ENCODE results near the gene SIPA1L3.
"Not testable (repeated sequence)": the region's sequence is repeated elsewhere in the genome, so short reads cannot be mapped to it uniquely, and the experiment has no call there.

Gene SIPA1L3

DNA sequence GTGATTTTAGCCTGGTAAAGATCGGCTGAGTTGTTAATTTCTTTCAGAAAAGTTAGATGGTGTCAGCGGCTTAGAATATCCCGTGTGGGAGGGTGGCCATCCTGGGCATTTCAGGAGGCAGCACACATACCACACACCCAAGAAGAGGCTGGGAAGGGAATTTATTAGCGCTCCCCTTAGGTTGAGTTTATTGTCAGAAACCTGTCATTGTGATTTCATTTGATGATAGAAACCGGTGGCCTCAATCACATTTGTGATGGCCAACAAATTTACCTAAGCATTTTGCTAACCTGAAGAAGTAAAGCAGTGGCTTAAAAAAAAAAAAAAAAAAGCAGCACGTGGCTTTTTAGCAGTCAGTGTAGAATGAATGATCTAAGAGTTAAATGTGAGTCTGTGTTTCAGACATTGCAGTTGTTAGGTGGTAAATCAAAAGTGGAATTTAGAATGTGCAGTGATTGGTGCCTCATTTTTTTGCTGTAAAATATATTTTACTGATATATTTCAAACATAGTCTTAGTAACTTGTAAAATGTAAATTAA, 2.7 kb downstream of the SIPA1L3 start:
- DNase-seq, result no peak

DNA sequence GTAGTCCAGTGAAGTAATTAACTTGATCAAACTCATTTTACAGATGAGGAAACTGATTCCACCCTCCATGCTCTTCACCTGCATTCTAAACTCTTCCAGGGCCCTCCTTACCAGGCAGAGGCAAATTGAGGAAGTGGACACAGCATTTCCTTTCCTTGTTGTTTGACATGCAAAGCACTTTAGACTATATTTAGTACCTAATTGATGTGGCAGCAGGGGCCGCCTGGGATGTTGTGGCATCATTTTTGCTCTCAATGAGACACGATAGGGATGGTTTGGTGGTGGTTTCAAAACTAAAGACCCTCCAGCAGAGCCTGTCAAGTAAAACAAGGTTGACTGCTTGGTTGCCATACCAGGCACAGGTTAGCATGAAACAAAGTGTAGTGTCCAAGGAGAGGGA, 7.9 kb downstream of the SIPA1L3 start:
- DNase-seq, result no peak

DNA sequence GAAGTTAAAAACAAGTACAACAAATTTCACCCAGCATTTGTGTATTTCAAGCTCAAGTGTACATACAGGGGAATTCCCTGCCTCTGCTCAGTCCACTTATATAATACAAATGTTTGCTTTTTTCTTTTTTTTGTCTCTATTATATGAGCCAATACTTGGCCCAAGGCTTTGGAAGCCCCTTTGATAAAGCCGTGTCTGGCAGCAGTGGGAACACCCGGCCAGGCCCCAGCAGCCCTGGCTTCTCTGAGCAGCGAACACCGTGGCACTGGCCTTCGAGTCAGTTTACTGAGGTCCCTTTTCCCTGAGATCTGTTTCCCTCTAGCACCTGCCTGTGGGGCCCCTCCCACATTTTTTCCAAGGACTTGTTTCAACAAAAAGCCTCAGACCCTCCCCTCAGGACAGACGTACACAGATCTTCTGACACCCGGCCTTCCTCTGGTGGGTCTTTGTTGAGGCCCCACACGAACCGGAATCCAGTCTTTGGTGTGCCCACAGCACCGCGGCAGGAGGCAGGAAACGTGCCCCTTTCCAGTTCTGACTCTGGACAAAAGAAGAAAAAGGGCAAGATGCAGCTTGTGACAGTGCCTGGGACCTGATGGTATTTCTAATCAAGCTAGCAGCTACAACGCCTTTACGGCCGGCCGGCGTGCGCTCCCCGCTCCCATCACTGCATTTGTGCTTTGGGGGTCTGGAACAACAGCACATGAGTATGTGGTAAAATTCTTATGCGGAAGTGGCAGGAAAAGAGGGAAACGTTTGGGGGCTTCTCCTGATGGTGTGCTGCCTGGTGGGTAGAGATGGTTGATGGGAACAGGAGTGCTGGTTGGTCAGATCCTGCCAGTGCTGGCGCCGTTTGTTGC, 13.8 kb downstream of the SIPA1L3 start:
- no peak for DNase-seq

DNA sequence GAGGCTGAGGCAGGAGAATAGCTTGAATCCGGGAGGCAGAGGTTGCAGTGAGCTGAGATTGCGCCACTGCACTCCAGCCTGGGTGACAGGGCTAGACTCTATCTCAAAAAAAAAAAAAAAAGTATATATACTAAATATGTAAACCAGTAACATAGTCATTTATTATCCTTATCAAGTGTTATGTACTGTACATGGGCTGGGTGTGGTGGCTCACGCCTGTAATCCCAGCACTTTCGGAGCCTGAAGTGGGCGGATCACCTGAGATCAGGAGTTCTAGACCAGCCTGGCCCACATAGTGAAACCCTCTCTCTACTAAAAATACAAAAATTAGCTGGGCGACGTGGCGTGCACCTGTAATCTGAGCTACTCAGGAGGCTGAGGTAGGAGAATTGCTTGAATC, 17.6 kb downstream of the SIPA1L3 start:
- not testable (repeated sequence) for DNase-seq

DNA sequence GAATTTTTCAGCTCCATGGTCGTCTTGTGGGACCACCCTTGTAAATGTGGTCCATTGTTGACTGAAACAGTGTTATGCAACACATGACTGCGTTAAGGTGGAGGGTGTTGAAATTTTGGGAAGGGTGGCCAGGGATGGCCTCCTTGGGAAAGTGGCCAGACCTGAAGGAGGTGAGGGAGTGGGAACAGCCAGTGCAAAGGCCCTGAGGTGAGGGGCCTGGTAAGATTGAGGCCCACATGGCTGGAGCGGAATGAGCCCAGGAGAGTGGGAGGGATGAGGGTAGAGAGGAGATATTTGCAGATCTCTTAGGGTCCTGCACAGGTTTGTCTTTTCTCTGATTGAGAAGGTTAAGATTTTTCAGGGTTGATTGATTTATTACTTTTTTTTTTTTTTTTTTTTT, 18.2 kb downstream of the SIPA1L3 start:
- DNase-seq, result no peak

DNA sequence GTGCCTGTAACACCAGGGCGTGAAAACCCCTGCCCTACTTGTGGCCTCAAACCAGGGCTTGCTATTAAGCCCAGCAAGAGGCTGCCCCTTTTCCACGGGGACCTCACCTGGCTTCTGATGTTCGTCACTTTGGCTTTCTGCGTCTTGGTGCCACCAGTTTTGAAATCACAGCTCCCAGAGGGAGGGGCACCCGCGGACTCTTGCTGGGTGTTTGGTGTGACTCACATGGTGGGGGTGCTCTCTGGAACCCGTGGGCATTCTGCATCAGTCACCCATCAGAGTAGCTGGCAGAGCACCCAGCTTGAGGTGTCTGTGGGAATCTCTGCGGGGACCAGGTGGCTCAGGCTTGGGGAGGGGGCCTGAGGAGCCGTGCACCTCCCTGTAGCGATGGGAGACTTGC, 19.2 kb downstream of the SIPA1L3 start:
- DNase-seq, result no peak

DNA sequence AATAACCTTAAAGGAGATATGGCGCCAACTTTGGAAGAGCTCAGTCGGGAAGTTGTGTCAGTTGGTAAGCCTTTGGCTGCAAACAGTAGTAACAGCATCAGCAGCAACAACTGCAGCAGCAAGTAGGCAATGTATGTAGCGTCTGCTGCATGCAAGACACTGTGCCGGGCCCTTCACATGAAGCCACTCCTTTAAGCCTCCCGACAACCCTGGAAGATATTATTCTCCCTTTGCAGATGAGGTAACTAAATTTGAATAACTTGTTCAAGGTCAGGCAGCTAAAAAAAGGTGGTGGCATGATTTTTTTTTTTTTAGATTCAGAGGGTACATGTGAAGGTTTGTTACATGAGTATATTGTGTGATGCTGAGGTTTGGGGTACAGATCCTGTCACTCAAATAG, 19.7 kb downstream of the SIPA1L3 start:
- no peak for DNase-seq

DNA sequence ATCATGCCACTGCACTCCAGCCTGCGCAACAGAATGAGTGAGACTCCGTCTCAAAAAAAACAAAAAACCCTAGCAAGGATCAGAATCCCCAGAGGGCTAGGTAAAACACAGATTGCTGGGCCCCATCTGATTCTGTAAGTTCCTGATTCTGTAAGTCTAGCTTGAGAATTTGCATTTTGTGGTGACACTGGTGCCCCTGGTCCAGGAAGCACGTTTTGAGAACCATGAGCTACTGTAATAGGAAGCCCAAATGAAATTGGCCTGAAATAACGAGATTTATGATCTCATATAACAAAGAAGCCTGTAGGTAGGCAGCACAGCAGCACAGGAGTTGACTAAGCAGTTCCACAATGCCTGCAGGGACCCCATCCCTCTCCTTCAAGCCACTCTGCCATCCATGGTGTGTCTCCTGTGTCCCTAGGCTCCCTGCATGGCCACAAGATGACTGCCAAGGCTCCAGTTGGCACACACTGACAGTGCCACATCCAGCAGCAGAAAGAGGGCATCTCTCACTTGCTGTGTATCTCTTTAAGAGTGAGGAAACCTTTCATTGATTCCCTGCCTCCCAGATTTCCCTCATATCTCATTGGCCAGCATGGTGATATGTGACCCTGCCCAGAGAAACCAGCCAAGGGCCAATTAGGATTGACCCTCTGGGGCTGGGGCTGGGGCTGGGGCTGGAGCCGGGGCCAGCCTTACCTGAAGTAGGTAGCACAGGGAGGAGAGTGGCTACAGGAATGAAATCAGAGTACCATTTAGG, 21.7 kb downstream of the SIPA1L3 start:
- DNase-seq, result no peak

DNA sequence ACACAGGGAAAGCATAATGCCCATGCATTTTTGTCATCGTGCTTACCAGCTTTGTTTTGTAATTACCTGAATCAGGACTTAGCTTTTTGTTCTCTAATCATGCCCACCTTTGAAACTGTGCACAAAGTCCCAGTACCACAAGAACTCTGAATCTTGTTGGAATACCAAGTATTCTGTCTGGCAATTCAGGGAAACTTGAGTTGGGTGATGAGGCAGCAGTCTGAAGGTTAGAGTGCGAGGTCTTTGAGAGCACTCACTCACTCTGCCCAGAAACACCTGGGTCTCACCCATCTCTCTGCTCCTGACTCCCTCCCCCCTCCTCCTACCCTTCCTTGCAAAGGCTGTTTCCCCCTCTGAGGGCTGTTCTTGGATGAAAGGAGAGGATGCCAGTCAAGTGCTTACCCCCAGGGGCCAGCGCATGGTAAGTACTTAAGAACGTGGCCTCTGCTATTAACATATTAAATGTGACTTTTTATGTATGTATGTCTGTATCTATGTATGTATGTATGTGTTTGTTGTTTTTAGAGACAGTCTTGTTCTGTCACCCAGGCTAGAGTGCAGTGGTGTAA, 22.4 kb downstream of the SIPA1L3 start:
- no peak for DNase-seq

DNA sequence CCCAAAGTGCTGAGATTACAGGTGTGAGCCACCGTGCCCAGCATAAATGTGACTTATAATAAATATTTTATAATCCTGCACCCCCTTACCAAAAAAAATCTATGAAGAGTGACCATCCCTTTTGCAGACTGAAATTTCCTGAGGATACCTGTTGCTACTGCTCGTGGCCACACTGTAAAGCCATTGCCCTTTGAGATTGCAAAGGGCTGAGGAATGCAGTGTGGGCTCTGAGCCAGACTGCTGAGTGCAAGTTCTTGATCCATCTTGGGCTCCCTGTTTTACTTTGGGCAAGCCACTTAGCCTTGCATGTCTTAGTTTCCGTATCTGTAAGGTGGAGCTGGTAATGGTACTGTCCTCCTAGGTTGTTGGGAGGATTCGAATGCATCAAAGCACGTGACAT, 23.4 kb downstream of the SIPA1L3 start:
- no peak for DNase-seq

DNA sequence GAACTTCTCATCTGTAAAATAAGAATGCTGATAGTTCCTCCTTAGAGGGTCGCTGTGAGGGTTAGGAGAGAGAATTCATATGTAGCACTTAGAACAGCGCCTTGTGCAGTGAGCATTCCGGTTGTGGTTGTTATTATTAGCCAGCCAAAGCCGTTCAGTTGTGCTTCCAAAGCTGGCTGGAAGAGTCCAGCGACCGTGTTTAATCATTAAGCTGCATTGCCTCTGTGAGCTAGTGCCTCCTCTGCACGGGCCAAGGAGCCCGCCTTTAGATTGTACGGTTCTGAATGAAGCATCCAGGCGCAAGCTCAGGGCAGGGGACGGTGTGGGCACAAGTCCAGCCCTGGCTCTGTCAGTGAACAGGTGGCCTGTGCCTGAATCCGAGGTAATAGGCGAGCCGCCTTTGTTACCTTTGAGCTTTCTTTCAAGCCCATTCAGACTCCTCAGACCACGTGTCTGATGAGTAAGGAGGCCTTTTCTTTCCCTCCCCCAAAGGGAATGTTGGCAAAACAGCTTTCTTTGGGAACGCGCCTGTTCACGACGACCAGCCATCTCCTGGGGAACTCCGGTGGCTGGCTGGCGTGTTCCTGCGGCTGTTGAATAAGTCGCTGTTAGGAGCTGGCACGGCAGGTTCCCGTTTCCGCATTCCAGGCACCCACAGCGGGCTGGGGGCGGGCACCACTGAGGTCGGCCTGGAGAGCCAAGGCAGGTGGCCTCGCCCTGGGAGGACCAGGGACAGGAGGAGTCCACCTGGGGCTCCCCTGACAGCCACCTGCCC, 25.1 kb downstream of the SIPA1L3 start:
- no peak for DNase-seq

DNA sequence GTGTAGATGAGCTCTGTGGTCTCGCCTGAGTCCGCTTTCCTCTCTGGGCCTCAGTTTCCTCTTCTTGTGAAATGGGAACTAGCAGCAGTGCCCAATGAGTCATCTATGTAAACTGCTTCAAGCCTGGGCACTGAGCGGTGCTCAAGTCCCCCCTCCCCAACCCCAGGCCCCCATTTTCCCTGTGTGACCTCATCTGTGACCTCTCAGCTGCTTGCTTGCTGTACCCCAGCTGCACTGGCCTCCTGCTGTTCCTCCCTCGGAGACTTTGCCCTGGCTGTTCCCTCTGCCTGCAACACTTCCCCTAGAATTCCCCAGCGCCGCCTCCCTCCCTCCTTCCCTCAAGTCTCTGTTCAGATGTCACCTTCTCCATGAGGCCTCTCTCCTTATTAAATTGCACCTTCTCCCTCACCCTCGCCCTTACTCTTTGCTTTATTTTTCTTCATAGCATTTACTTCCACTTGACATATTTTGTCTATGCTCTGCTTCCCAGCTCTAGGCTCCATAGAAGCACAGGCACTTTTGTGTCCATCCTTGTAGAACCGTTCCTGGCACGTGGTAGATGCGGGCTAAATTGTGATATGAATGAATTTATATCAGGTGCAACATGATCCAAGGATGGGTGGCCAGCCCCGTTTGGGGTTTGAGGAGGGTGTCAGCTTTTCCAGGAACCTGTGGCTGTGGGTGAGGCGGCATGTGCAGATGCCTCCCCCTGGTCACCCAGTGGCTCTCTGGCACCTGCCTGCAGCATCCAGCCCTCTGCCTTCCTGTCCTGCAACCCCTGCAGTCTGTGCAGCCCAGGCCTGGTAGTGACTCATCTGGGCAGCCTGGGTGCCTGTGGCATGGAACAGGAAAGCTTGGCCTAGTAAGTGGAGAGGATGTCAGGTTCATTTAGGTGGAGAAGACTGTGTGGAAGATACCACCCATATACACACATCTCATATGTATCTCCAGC, 26.3 kb downstream of the SIPA1L3 start:
- DNase-seq, result no peak

DNA sequence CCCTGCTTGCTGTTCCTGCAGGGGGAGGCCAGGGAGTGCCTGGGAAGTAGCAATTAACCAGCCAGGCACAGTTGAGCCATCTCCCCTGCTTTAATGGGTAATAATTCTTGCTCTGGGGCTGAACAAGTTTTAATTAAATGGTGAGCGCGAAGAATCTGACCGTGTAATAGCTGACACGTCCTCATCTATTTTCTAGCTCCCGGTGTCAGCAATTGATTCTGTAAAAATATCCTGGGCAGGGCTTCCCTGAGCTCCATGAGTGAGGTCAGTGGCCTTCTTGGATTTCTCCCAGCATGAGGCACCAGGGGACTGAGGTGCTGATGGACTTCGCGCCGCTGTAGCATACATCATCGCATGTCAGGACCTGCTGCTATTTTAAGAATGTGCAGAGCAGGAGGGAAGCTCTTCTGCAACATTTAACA, 26.9 kb downstream of the SIPA1L3 start:
- no peak for DNase-seq

DNA sequence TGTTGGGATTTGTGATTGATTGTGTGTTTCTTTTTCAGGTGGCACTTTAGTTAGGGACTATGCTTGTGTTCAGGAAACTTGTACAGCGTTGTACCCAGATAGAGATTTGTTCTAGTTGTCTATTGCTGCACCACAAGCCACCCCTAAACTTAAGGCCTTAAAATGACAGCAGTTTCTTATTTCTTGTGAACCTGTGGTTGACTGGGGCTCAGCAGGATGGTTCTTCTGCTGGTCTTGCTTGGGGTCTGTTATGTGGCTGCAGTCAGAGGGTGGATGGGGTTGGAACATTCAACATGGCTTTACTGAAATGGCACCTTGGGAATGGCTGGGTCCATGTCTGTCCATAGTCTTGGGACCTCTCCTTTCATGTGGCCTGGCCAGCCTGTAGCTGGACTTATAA, 28.3 kb downstream of the SIPA1L3 start:
- DNase-seq, result no peak

DNA sequence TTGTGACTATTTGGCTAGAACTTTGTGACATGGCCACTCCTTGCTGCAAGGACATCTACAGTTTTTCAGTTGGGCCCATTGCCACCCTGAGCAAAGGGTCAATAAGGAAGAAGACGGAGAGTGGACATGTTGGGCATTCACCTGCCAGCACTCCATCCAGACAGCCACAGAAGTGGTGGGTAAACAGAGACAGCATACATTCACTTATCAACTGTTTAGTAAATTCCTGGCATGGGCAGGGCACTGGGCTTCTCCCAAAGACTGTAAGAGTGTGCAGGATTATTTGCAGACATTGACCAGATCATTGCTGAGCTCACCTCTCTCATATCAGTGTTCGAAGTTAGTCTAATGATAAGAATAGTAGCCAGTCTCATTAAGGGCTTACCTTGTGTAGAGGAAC, 29.2 kb downstream of the SIPA1L3 start:
- no peak for DNase-seq

DNA sequence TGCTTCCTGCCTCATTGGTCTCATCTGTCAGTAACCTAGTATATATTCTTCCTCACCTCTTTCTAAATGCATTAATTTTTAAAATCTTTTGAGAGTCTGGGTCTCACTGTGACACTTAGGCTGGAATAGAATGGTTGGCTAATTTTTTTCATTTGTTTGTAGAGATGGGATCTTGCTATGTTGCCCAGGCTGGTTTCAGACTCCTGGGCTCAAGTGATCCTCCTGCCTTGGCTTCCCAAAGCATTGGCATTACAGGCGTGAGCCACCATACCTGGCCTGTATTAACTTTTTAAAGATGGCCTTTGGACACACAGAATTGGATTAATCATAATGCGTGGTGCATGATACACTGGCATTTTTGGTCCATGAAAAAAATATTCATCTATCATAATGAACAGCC, 29.9 kb downstream of the SIPA1L3 start:
- no peak for DNase-seq

DNA sequence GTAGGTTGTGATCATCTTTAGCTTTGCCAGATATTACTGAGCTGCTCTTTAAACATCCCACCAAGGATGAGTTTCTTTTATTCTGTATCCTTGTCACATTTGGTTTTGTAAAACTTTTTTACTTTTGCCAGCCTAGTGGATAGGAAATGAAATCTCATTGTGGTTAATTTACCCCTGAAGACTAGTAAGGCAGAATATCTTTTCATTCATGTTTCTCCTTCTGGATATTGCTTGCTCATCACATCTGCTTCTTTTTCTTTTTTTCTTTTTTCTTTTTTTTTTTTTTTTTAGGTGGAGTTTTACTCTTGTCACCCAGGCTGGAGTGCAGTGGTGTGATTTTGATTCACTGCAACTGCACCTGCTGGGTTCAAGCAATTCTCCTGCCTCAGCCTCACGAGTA, 31.3 kb downstream of the SIPA1L3 start:
- DNase-seq, result no peak

DNA sequence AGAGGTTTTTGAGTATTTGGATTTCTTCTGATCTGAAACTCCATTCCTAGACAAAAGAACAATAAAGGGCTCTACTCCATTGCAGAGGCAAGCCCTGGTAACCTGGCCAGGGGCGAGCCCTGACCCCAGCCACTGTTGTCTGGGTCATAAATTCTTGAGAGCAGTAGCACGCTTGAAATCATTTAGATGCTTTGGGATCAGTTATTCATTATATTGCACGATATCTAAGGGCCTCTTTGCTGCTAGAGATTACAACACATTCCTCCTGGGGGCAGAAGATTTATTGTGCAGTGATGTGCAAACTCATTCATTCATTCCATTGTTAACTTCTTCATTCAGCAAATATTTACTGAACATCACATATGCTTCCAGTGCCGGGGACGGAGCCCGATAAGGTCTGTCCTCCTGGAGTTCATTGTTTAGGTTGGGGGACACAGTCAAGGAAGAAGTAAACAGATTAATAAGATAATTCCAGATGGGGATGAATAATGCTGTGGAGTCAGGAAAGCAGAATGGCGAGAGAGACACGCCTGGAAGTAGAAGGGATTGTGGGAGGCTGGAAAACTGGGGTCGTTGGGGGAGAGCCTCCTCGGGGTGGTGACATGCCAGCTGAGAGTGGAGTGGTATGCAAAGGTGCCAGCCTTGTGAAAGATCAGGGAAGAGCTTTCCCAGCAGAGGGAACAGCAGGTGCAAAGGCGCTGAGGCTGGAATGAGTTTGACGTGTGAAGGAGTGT, 34.9 kb downstream of the SIPA1L3 start:
- no peak for DNase-seq

DNA sequence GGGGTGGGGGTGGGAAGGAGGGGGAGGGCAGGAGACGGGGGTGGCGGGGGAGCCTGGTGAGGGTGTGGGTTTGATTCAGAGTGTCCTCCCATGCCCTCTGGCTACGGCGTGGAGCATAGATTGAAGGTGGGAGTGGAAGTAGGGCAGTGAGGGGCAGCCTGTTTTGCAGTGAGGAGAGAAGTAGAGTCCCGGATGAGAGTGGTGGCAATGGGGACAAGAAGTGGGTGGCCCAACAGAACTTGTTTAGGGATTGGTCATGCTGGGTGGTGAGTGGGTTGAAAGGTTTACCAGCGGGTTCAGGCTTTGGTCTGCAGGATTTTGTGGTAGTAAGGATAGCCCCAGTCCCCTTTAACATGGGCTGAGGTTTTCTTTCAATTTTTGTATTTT, 35.5 kb downstream of the SIPA1L3 start:
- no peak for DNase-seq

DNA sequence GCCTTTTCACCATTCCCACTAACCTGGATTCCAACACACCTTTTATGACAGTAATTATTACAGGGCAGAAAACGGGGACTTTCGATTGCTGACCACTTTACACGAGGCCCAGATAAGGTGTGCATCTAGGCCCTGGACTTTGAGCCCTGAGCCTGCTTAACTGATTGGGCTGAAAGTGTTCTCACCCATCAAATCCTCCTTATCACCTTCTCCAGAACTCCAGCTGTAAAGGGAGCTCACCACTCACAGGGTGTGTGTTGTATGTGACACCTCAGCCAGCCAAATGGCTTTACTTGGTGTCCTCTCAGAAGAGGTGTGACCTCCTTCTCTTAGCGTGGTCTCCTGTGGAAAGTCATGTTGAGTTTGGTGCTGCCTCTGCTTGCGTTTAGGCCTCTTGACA, 36.5 kb downstream of the SIPA1L3 start:
- DNase-seq, result no peak

DNA sequence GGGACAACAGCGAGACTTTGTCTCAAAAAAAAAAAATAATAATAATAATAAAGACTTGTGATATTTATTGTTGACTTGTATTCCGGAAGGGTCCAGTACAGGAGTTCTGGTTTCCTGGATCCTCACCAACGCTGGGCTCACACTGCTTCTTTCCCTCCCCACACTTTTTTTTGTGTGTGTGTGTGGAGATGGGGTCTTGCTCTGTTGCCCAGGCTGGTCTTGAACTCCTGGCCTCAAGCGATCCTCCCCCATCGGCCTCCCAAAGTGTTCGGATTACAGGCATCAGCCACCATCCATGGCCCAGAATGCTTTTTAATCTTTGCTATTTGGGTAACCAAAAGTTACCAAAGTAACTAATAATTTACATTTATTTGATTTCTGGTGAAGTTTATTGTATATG, 39.1 kb downstream of the SIPA1L3 start:
- DNase-seq, result no peak
